CD14-positive monocyte (primary cell): ENCODE measurements around the gene ABI3. TPM values are rescaled to one million over a fixed set of nuclear protein-coding genes. Genes with fewer than 3 reads are reported as not detected.

Source experiments
- DNase-seq, 3 donors: peaks; one replicate each; pipeline ENCODE4 v3.0.0-alpha.2; 2011 to 2022
- H2AFZ ChIP-seq: 2 replicates; pipeline ENCODE4 v1.6.0; 2012; ENCODE audit warnings: mild to moderate bottlenecking, low read depth, low read length, inconsistent platforms; ENCODE audit not compliant: insufficient read depth, poor library complexity, severe bottlenecking
- H3K27ac ChIP-seq, 2 donors: 1 replicate in 1 of 2; 2 replicates in 1 of 2; pipeline ENCODE4 v1.5.1; 2012 to 2013; ENCODE audit warnings: low read length in 2 of 2, control low read depth in 1 of 2, inconsistent platforms in 1 of 2, low read depth in 1 of 2, mild to moderate bottlenecking in 1 of 2
- H3K27me3 ChIP-seq, 2 donors: one replicate each; pipeline versions ENCODE4 v1.6.0 to v1.6.1; 2011 to 2013; ENCODE audit warnings: low read length in 2 of 2; ENCODE audit not compliant: control insufficient read depth in 2 of 2, insufficient read depth in 2 of 2
- H3K36me3 ChIP-seq, 2 donors: replicated peaks in 1 of 2; 1 replicate in 1 of 2; 2 replicates in 1 of 2; pipeline versions ENCODE4 v1.5.1 to v1.6.1; 2012 to 2013; ENCODE audit warnings: low read length in 2 of 2, control low read depth in 1 of 2, inconsistent platforms in 1 of 2, mild to moderate bottlenecking in 1 of 2; ENCODE audit not compliant: insufficient read depth in 2 of 2, control insufficient read depth in 1 of 2
- H3K4me1 ChIP-seq, 2 donors: 1 replicate in 1 of 2; 2 replicates in 1 of 2; pipeline versions ENCODE4 v1.5.1 to v1.6.1; 2012 to 2013; ENCODE audit warnings: low read length in 2 of 2, control low read depth in 1 of 2, inconsistent platforms in 1 of 2, mild to moderate bottlenecking in 1 of 2, moderate library complexity in 1 of 2; ENCODE audit not compliant: insufficient read depth in 2 of 2, control insufficient read depth in 1 of 2
- H3K4me2 ChIP-seq: replicated peaks from 2 replicates; pipeline ENCODE3; 2012; ENCODE audit warnings: low read length, moderate library complexity, mild to moderate bottlenecking; ENCODE audit not compliant: poor library complexity, severe bottlenecking; ENCODE audit errors: extremely low read depth
- H3K4me3 ChIP-seq, 3 experiments: fragments of 200-600 bp in 1 of 3; sonication (generic) in 1 of 3; replicated peaks in 1 of 3; 1 replicate in 2 of 3; 2 replicates in 1 of 3; pipeline ENCODE4 v1.5.1; 2011 to 2013; ENCODE audit warnings: low read length in 3 of 3, mild to moderate bottlenecking in 3 of 3, control low read depth in 2 of 3, low read depth in 2 of 3, inconsistent platforms in 1 of 3, moderate library complexity in 1 of 3
- H3K79me2 ChIP-seq: 2 replicates; pipeline ENCODE4 v1.6.0; 2012; ENCODE audit warnings: mild to moderate bottlenecking, control low read depth, inconsistent platforms, low read length, moderate library complexity; ENCODE audit not compliant: insufficient read depth
- H3K9ac ChIP-seq: 2 replicates; pipeline ENCODE4 v1.6.0; 2017; ENCODE audit warnings: low read length, mild to moderate bottlenecking; ENCODE audit not compliant: insufficient read depth, poor library complexity, severe bottlenecking
- H3K9me3 ChIP-seq, 2 donors: replicated peaks in 1 of 2; 1 replicate in 1 of 2; 2 replicates in 1 of 2; pipeline versions ENCODE4 v1.5.1 to v1.6.1; 2012 to 2013; ENCODE audit warnings: low read length in 2 of 2, control low read depth in 1 of 2; ENCODE audit not compliant: control insufficient read depth in 1 of 2, insufficient read depth in 1 of 2
- H4K20me1 ChIP-seq: 2 replicates; pipeline ENCODE4 v1.6.0; 2012; ENCODE audit warnings: mild to moderate bottlenecking, low read length, control low read depth, moderate library complexity; ENCODE audit not compliant: insufficient read depth
- H3K27ac Mint-ChIP-seq, 7 donors: one replicate each; pipeline ENCODE4 v1.8.0; 2020; ENCODE audit warnings: mild to moderate bottlenecking in 7 of 7, mixed read lengths in 7 of 7, moderate library complexity in 6 of 7, inconsistent platforms in 2 of 7
- H3K27me3 Mint-ChIP-seq, 3 donors: one replicate each; pipeline ENCODE4 v1.8.0; 2021 to 2022; ENCODE audit warnings: low read depth in 3 of 3, mild to moderate bottlenecking in 3 of 3, mixed read lengths in 3 of 3, moderate library complexity in 3 of 3, inconsistent platforms in 1 of 3
- H3K36me3 Mint-ChIP-seq, 2 donors: one replicate each; pipeline ENCODE4 v1.8.0; 2020; ENCODE audit warnings: mixed read lengths in 2 of 2, inconsistent platforms in 1 of 2, mild to moderate bottlenecking in 1 of 2
- H3K4me1 Mint-ChIP-seq: one replicate; pipeline ENCODE4 v1.8.0; 2020; ENCODE audit warnings: mild to moderate bottlenecking, mixed read lengths
- H3K4me3 Mint-ChIP-seq, 2 donors: one replicate each; pipeline ENCODE4 v1.8.0; 2020; ENCODE audit warnings: mild to moderate bottlenecking in 2 of 2, mixed read lengths in 2 of 2, moderate library complexity in 1 of 2
- H3K9me3 Mint-ChIP-seq, 7 donors: one replicate each; pipeline ENCODE4 v1.8.0; 2020 to 2022; ENCODE audit warnings: mixed read lengths in 7 of 7, mild to moderate bottlenecking in 6 of 7, moderate library complexity in 6 of 7, inconsistent platforms in 2 of 7
- CTCF ChIP-seq: fragments of 200-600 bp; IDR thresholded peaks from one replicate; pipeline ENCODE4 v1.8.0; 2022; ENCODE audit warnings: antibody characterized with exemption, mild to moderate bottlenecking
- WGBS: methylation state at CpG from one replicate; pipeline ENCODE4 v1.1.5; 2013; ENCODE audit warnings: missing lambda C conversion rate; ENCODE audit not compliant: insufficient coverage; 5-methylcytosine and 5-hydroxymethylcytosine counted together
- intact Hi-C, 2 donors: fragments of 100-400 bp; cut with micrococcal nuclease; formaldehyde crosslinking; loops; one replicate each; pipeline versions ENCODE4 v1.15.0 to v1.15.1; 2023
- polyA plus RNA-seq, 3 donors: library from polyadenylated mRNA; depleted of rRNA in 1 of 3; unstranded in 2 of 3; stranded (reverse) in 1 of 3; fragments of 300-500 nt in 2 of 3; fragments of >200 nt in 1 of 3; fragmentation: Illumina TruSeq in 2 of 3; gene quantifications; 1 replicate in 2 of 3; 2 replicates in 1 of 3; pipeline ENCODE4 v1.2.3, GENCODE V29; 2012 to 2021

The ABI3 gene
- polyA plus RNA-seq, 3 donors, result 43.2 to 90.6 (median 73.2) TPM

GRCh38 chr17:49269356-49269755 is 58.8 kb downstream of the ABI3 start:
- Histone ChIP-seq H3K4me2 (no peak overlapping the region), H3K4me1 (no peaks in the 10 kb centered on the region), H2AFZ (no peak overlapping the region), H3K9ac (no peak overlapping the region), H3K36me3 (no peaks in the 10 kb centered on the region), H4K20me1 (no peaks in the 10 kb centered on the region), H3K9me3 (no peaks in the 10 kb centered on the region), H3K27me3 (no peaks in the 10 kb centered on the region), H3K4me3 (no peak overlapping the region), H3K27ac (no peak overlapping the region), H3K79me2 (no peaks in the 10 kb centered on the region)
- H3K4me1 Mint-ChIP-seq, result peaks cover 7% of the 10 kb centered on the region
- intact Hi-C loops, result no loop called here
- no peak overlapping the region for H3K4me3 Mint-ChIP-seq
- H3K36me3 Mint-ChIP-seq, result no peaks in the 10 kb centered on the region
- H3K27me3 Mint-ChIP-seq, result peaks cover 6 to 12% (median 12%) of the 10 kb centered on the region in 3 donors
- WGBS, result 79% methylated on average over 2 of the region's 5 CpGs
- no peak for TF ChIP-seq CTCF
- DNase-seq, result no peak
- peaks cover 0 to 2% (median 0%) of the 10 kb centered on the region in 7 donors for H3K9me3 Mint-ChIP-seq
- H3K27ac Mint-ChIP-seq, result no peak overlapping the region

Other genes with a start within 250 kb of the ABI3 start
- gene GIP, start 242.1 kb upstream of the ABI3 start, polyA plus RNA-seq, result not detected
- gene IGF2BP1, start 213.3 kb upstream of the ABI3 start, polyA plus RNA-seq, result not detected
- gene B4GALNT2, start 77.9 kb upstream of the ABI3 start, polyA plus RNA-seq, result not detected
- gene GNGT2, start 133 bp upstream of the ABI3 start, polyA plus RNA-seq, result 10 to 100 TPM; 16.0 to 25.1 (median 16.7) TPM
- gene PHOSPHO1, start 20.1 kb downstream of the ABI3 start, polyA plus RNA-seq, result 1 to 10 TPM in 1 of 3 donors, under 1 TPM in 2; 0.51 to 1.4 (median 0.61) TPM
- 10 to 100 TPM; 16.9 to 19.8 (median 18.8) TPM for gene ZNF652, start 151.5 kb downstream of the ABI3 start, polyA plus RNA-seq
- 10 to 100 TPM; 57.1 to 89.2 (median 83.9) TPM for gene PHB1, start 204.2 kb downstream of the ABI3 start, polyA plus RNA-seq